HEK293 (cell line): ENCODE results near the gene NAT10.

ENCODE experiments used
- ZNF175 ChIP-seq: fragments of 450-650 bp; formaldehyde crosslinking; IDR thresholded peaks from 2 replicates; pipeline ENCODE4 v1.5.1; 2016; ENCODE audit warnings: missing biosample characterization, missing genetic modification characterization
- ZNF776 ChIP-seq: fragments of 450-650 bp; formaldehyde crosslinking; IDR thresholded peaks from 2 replicates; pipeline ENCODE4 v1.5.0; 2017; ENCODE audit warnings: missing biosample characterization, missing genetic modification characterization, borderline replicate concordance

DNA sequence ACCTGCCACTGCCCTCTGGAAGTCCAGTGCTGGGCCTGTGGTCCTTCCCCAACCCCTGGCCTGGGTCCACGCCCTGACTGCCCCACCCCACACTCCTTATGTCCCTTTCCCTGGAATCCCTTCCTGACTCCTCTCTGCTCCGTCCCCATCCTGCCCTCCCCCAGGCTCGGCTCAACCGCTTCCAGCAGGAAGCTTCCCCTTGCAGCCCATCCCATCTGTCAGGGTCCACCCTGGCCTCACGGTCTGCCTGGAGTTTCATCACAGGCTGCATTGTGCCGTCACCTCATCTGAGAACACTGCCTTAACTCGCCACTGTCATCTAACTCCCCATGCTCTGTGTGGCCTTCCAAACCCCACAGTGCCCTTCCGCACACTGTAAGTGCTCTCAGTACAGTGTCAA, 64.3 kb downstream of the NAT10 start:
- TF ChIP-seq ZNF776 = no peak
- no peak for TF ChIP-seq ZNF175 (tag by site-specific recombination)
